ENCODE results near the gene ESYT2. TPM values are rescaled to one million over a fixed set of nuclear protein-coding genes. Genes with fewer than 3 reads are reported as not detected.

Gene ESYT2
- total RNA-seq, 1 donor from 2014 or later, result 31.8 TPM

DNA sequence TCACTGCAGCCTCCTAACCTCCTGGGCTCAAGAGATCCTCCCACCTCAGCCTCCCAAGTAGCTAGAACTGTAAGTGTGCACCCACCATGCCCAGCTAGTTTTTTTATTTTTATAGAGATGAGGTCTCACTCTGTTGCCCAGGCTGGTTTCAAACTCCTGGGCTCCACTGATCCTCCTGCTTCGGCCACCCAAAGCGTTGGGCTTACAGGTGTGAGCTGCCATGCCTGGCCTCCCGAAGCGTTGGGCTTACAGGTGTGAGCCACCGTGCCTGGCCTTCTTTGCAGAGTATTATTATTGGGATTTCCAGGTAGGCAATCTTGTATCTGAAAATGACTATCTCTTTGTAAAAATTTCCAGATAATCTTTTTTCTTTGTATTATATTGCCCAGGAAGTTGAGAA is 101.6 kb downstream of the ESYT2 start:
- Mint-ChIP-seq H3K27me3 (ENCODE audit: unreplicated experiment) (peaks cover 14% of the 10 kb centered on the region), H3K4me1 (ENCODE audit: unreplicated experiment) (peaks cover 8% of the 10 kb centered on the region), H3K9me3 (ENCODE audit: unreplicated experiment) (no peaks in the 10 kb centered on the region), H3K36me3 (ENCODE audit: low read depth, unreplicated experiment) (peaks cover 22% of the 10 kb centered on the region), H3K27ac (ENCODE audit: unreplicated experiment) (no peak overlapping the region), H3K4me3 (ENCODE audit: unreplicated experiment) (no peak overlapping the region)
- TF ChIP-seq, protein P1, sequence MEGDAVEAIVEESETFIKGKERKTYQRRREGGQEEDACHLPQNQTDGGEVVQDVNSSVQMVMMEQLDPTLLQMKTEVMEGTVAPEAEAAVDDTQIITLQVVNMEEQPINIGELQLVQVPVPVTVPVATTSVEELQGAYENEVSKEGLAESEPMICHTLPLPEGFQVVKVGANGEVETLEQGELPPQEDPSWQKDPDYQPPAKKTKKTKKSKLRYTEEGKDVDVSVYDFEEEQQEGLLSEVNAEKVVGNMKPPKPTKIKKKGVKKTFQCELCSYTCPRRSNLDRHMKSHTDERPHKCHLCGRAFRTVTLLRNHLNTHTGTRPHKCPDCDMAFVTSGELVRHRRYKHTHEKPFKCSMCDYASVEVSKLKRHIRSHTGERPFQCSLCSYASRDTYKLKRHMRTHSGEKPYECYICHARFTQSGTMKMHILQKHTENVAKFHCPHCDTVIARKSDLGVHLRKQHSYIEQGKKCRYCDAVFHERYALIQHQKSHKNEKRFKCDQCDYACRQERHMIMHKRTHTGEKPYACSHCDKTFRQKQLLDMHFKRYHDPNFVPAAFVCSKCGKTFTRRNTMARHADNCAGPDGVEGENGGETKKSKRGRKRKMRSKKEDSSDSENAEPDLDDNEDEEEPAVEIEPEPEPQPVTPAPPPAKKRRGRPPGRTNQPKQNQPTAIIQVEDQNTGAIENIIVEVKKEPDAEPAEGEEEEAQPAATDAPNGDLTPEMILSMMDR (IDR thresholded peaks at IDR 0.05; ENCODE audit: unreplicated experiment), result no peak
- no peak for DNase-seq (ENCODE audit: low spot score)

DNA sequence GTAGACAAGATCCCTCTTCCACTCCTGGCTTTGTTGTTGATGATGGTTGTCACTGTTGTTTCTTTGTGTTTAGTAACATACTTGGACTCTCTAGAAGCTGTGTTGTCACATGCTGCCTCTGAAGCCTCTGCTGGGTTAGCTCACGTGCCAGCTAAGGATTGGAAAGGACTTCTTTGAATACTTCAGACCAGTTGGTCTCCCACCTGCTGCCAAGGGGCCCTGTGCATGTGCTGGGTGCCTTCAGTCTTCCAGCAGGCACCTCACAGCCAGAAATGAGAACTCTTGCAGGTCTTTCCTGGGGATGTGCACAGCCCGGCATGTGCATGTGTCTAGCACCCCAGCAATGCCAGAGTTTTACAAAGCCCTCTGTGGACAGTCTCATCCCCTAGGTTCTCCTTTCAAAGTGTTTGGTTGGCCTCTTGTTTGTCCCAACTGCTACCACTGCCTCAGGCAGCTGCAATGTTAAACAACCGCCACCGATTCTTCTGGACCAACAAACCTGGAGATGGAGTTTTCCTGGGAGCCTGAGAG is 103.0 kb downstream of the ESYT2 start:
- Mint-ChIP-seq H3K9me3 (ENCODE audit: unreplicated experiment) (no peaks in the 10 kb centered on the region), H3K27ac (ENCODE audit: unreplicated experiment) (no peak overlapping the region)

DNA sequence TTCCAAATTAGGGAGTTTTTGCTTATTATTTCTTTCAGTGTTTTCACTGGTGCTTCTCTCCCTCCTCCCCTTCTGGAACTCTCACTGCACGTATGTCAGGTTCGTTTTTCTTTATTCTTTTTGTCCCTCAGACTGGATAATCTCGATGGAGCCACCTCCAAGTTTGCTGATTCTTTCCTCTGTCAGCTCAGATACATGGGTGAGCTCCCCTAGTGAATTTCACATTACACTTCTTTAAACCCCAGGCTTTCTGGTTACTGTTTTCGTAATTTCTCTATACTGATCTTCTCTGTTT is 103.9 kb downstream of the ESYT2 start:
- Mint-ChIP-seq H3K9me3 (ENCODE audit: unreplicated experiment) (no peaks in the 10 kb centered on the region), H3K4me3 (ENCODE audit: unreplicated experiment) (no peak overlapping the region), H3K36me3 (ENCODE audit: low read depth, unreplicated experiment) (peaks cover 17% of the 10 kb centered on the region), H3K27ac (ENCODE audit: unreplicated experiment) (no peak overlapping the region), H3K27me3 (ENCODE audit: unreplicated experiment) (peaks cover 14% of the 10 kb centered on the region), H3K4me1 (ENCODE audit: unreplicated experiment) (peaks cover 8% of the 10 kb centered on the region)
- TF ChIP-seq, protein P1 (IDR thresholded peaks at IDR 0.05; ENCODE audit: unreplicated experiment), result no peak
- DNase-seq (ENCODE audit: low spot score), result no peak

More for the DNA sequence above, 103.0 kb downstream of the ESYT2 start:
- H3K4me3 Mint-ChIP-seq (ENCODE audit: unreplicated experiment), result no peak overlapping the region
- TF ChIP-seq, protein P1 (IDR thresholded peaks at IDR 0.05; ENCODE audit: unreplicated experiment), result no peak
- H3K36me3 Mint-ChIP-seq (ENCODE audit: low read depth, unreplicated experiment), result peaks cover 23% of the 10 kb centered on the region
- H3K27me3 Mint-ChIP-seq (ENCODE audit: unreplicated experiment), result peaks cover 14% of the 10 kb centered on the region
- peaks cover 8% of the 10 kb centered on the region for H3K4me1 Mint-ChIP-seq (ENCODE audit: unreplicated experiment)
- DNase-seq (ENCODE audit: low spot score), result no peak

DNA sequence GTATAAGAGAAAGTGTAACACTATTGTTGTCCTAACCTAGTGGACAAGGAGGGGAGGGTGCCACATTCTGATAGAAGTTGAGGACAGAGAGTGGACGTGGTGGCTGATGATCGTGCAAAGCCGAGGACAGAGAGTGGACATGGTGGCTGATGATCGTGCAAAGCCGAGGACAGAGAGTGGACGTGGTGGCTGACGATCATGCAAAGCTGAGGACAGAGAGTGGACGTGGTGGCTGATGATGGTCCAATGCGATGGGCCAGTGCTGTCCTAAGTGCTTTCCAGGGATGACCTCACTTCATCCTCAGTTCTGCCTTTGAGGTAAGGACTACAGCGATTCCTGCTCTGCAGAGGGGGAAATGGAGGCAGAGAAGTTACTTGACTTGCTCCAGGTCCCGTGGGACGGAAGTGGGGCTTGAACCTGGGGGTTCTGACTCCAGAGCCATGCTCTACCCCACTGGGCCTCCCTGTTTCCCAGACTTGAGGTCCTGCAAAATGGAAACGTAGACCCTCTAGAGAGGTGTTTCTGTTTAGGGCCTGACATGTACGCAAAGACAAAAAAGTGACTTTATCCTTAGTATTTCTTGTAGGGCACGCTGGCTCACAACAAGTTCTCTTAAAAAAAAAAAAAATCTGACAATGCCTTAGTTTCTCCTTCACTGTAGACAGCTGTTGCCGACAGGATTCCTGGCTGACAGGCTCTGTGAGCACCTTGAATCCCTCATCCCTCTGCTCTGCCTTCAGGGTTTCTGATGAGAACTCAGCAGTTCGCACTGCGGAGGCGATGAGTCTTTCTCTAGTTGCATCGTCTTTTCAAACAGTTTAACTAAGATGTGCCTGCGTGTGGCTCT is 104.4 kb downstream of the ESYT2 start:
- H3K4me3 Mint-ChIP-seq (ENCODE audit: unreplicated experiment), result no peak overlapping the region
- TF ChIP-seq, protein P1 (IDR thresholded peaks at IDR 0.05; ENCODE audit: unreplicated experiment), result no peak
- no peaks in the 10 kb centered on the region for H3K9me3 Mint-ChIP-seq (ENCODE audit: unreplicated experiment)
- no peak for DNase-seq (ENCODE audit: low spot score)
- H3K4me1 Mint-ChIP-seq (ENCODE audit: unreplicated experiment), result peaks cover 4% of the 10 kb centered on the region
- peaks cover 12% of the 10 kb centered on the region for H3K36me3 Mint-ChIP-seq (ENCODE audit: low read depth, unreplicated experiment)
- no peak overlapping the region for H3K27ac Mint-ChIP-seq (ENCODE audit: unreplicated experiment)
- peaks cover 14% of the 10 kb centered on the region for H3K27me3 Mint-ChIP-seq (ENCODE audit: unreplicated experiment)

DNA sequence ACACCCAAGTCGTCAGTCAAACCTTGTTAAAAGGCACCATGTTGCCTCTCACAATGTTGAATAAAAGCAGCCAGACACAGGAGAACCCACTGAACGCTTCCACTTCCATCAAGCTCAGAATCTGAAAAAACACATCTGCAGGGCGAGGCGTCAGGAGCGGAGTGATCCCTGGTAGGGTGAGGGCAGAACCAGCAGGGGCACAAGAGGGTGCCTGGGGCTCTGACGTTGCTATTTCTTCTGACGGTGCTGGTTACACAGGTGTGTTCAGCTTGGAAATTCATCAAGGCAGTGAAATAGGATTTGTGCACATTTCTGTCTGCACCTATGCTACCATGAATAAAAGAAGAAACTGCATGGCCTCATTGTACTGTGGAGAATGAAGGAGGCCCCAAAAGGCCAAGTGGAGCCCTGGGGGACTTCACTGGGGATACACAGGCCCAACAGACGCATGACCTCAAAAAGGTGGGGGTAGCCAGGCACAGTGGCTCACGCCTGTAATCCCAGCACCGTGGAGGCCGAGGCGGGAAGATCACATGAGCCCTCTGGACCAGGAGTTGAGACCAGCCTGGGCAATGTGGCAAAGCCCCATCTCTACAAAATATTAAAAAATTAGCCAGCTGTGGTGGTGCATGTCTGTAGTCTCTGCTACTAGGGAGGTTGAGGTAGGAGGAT is 105.5 kb downstream of the ESYT2 start:
- peaks cover 11% of the 10 kb centered on the region for H3K27me3 Mint-ChIP-seq (ENCODE audit: unreplicated experiment)
- H3K36me3 Mint-ChIP-seq (ENCODE audit: low read depth, unreplicated experiment), result peaks cover 7% of the 10 kb centered on the region
- no peak for DNase-seq (ENCODE audit: low spot score)
- peaks cover 2% of the 10 kb centered on the region for H3K4me1 Mint-ChIP-seq (ENCODE audit: unreplicated experiment)
- no peak overlapping the region for H3K27ac Mint-ChIP-seq (ENCODE audit: unreplicated experiment)
- TF ChIP-seq, protein P1 (IDR thresholded peaks at IDR 0.05; ENCODE audit: unreplicated experiment), result no peak
- no peak overlapping the region for H3K4me3 Mint-ChIP-seq (ENCODE audit: unreplicated experiment)
- no peaks in the 10 kb centered on the region for H3K9me3 Mint-ChIP-seq (ENCODE audit: unreplicated experiment)

All from endothelial cell (in vitro differentiated cells).